Measurements from ENCODE around the gene SFMBT1. TPM values are rescaled to one million over a fixed set of nuclear protein-coding genes. Genes with fewer than 3 reads are reported as not detected.

SFMBT1 gene
- total RNA-seq, 1 donor: 7.5 TPM

DNA sequence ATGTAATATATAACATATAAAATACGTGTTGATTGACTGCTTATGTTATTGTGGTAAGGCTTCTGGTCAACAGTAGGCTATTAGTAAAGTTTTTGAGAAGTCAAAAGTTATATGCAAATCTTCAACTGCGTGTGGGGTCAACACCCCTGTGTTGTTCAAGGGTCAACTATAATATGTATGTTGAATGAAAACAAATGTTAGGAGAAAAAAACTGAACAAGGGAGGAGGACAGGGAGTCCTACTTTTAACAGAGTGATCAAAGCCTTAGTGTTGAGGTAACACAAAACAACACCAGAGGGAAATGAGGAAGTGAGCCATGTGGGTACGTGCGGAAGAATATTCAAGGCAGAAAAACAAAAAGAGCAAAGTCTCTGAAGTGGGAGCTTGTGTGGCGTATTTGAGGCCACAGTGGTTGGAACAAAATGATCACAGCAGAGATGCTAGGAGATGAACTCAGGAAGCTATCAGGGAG is 62.5 kb downstream of the SFMBT1 start:
- DNase-seq (ENCODE audit: low read depth): no peak
- H3K4me3 ChIP-seq (ENCODE audit: low read depth, low read length): no peak overlapping the region
- TF ChIP-seq CTCF (IDR thresholded peaks at IDR 0.05; ENCODE audit: insufficient read depth, low read length): no peak

GRCh38 chr3:52982839-52983238 is 63.0 kb downstream of the SFMBT1 start:
- H3K4me3 ChIP-seq (ENCODE audit: low read depth, low read length): no peak overlapping the region
- TF ChIP-seq CTCF (IDR thresholded peaks at IDR 0.05; ENCODE audit: insufficient read depth, low read length): no peak
- DNase-seq (ENCODE audit: low read depth): no peak

DNA sequence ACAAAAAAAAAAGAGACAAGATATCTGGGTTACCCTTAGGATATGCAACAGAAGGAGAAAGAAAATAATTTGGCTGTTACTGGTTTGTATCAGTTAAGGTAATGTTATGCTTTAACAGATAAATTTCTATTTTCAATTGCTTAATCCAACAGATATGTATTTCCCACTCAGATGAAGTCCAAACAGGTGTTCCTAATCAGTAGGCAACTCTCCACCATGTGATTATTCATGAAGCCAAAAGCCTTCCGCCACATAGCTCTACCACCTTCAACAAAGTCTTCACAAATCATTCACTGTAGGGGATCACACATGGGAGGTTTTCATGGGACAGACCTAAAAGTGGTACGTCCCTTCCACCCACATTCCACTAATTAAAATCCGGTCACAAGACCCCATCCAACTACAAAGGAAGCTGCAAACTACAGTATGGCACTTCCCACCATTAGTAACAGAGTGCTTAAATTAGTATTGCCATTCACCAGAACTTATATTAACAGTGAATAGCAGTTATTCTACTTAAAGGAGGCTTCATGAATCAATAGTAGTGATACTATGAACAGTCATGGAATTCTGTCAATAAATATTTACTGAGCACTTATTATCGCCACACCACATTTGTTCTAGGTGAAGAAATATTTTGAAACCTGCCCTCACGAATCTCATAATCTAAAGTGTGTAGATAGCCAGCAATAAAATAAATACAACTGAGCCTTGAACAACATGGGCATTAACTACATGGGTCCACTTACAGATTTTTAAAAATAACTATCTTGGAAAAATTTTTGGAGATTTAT is 66.5 kb downstream of the SFMBT1 start:
- TF ChIP-seq CTCF (IDR thresholded peaks at IDR 0.05; ENCODE audit: insufficient read depth, low read length): no peak
- DNase-seq (ENCODE audit: low read depth): no peak
- H3K4me3 ChIP-seq (ENCODE audit: low read depth, low read length): no peak overlapping the region

DNA sequence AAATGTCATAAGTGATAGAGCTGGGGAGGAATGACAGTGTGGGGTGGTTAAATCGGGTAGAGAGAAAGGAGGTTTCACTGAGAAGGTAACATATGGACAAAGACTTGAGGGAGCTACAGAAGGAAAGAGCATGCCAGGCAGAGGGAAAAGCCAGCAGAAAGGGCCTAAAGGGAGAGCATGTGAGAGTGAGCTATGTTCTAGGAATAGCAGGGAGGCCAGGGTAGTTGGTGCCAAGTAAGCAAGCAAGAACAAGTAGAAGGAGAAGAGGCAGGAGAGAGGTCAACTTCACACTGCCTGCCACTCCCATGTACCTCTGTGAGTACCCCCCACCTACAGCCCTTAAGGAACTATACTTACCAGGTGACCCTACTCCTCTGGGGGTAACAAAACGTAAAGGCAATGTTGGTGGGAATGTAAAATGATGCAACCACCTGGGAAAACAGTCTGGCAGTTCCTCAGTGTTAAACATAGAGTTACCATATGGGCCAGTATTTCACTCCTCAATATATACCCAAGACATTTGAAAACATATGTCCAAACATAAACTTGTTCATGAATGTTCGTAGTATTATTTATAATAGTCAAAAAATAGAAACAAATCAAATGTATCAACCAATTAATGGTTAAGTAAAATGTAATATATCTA is 67.6 kb downstream of the SFMBT1 start:
- TF ChIP-seq CTCF (IDR thresholded peaks at IDR 0.05; ENCODE audit: insufficient read depth, low read length): no peak
- H3K4me3 ChIP-seq (ENCODE audit: low read depth, low read length): no peak overlapping the region
- no peak for DNase-seq (ENCODE audit: low read depth)

DNA sequence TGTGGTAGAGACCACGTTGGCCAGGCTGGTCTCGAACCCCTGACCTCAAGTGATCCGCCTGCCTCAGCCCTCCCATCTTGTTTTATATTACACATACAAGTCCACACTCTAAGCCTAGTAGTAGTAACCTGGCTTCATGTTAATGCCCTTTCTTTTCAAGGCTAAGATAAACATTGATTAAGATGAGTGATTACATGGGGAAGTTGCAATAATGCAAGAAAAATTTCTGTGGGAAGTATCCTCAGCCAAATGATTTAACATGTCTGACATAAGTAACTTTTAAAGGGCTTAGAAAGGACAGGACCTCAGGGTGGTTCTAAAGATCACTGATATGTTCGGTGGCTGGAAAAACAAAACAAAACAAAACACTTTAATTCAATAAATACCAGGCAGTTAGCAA is 72.1 kb downstream of the SFMBT1 start:
- no peak overlapping the region for H3K4me3 ChIP-seq (ENCODE audit: low read depth, low read length)
- TF ChIP-seq CTCF (IDR thresholded peaks at IDR 0.05; ENCODE audit: insufficient read depth, low read length): no peak
- peak; percentile 52 for DNase-seq (ENCODE audit: low read depth)

DNA sequence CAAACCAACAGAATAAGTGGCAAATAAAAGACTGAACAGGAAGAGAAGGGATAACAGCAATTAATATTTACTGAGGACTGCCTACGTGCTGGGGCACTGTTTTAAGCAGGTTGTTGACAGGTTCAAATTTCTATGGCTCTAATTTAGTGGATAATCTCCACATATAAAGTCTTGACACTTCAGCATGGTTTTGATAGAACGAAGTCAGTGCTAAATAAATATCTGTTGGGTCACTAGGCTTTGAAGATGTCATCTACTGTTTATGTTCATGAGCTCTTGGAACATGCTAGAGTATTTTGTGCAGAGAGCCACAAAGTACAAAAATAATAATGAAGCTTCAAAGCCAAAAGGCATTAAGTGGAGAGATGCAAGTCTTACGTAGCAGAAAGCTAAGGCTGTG is 74.0 kb downstream of the SFMBT1 start:
- no peak for TF ChIP-seq CTCF (IDR thresholded peaks at IDR 0.05; ENCODE audit: insufficient read depth, low read length)
- H3K4me3 ChIP-seq (ENCODE audit: low read depth, low read length): no peak overlapping the region
- DNase-seq (ENCODE audit: low read depth): no peak

Data from fibroblast of the aortic adventitia (primary cell).